Common myeloid progenitor, CD34-positive (primary cell): ENCODE data around the gene UGT1A5.

Source experiments
- CTCF ChIA-PET: fragments of 350-600 bp; sonication (Branson Sonifier 250); formaldehyde crosslinking; loops from one replicate; lab custom pipeline; 2021; ENCODE audit warnings: antibody characterized with exemption; lab: Charles Lee
- POLR2A ChIA-PET: fragments of 350-600 bp; sonication (Branson Sonifier 250); formaldehyde crosslinking; loops from one replicate; lab custom pipeline; 2021; ENCODE audit warnings: antibody characterized with exemption; lab: Charles Lee
- DNase-seq, 3 donors: peaks; one replicate each; pipeline versions ENCODE4 v3.0.0 to v3.0.0-alpha.2; 2013
- H3K27ac ChIP-seq, 2 experiments: 1 replicate in 1 of 2; 2 replicates in 1 of 2; pipeline ENCODE4 v1.7.0; 2013; ENCODE audit warnings: inconsistent platforms in 2 of 2, low read length in 2 of 2, mild to moderate bottlenecking in 2 of 2, low read depth in 1 of 2, moderate library complexity in 1 of 2; ENCODE audit not compliant: severe bottlenecking in 2 of 2, insufficient read depth in 1 of 2, poor library complexity in 1 of 2
- H3K27me3 ChIP-seq, 5 experiments: replicated peaks in 2 of 5; 1 replicate in 3 of 5; 2 replicates in 2 of 5; pipeline versions ENCODE4 v1.6.1 to v1.7.0; 2013; ENCODE audit warnings: low read length in 4 of 5, mild to moderate bottlenecking in 2 of 5, moderate library complexity in 2 of 5, inconsistent platforms in 1 of 5; ENCODE audit not compliant: insufficient read depth in 5 of 5, control insufficient read depth in 4 of 5
- H3K36me3 ChIP-seq, 4 experiments: 1 replicate in 2 of 4; 2 replicates in 2 of 4; pipeline versions ENCODE4 v1.6.1 to v1.7.0; 2013; ENCODE audit warnings: low read length in 3 of 4, control low read depth in 1 of 4, mild to moderate bottlenecking in 1 of 4; ENCODE audit not compliant: control insufficient read depth in 4 of 4, insufficient read depth in 4 of 4
- H3K4me1 ChIP-seq, 4 experiments: 1 replicate in 3 of 4; 2 replicates in 1 of 4; pipeline versions ENCODE4 v1.6.1 to v1.7.1; 2013; ENCODE audit warnings: low read length in 3 of 4, mild to moderate bottlenecking in 3 of 4, control low read depth in 1 of 4, inconsistent platforms in 1 of 4, moderate library complexity in 1 of 4; ENCODE audit not compliant: control insufficient read depth in 4 of 4, insufficient read depth in 4 of 4; ENCODE audit errors: control extremely low read depth in 1 of 4
- H3K4me3 ChIP-seq, 7 experiments: 1 replicate in 4 of 7; 2 replicates in 3 of 7; pipeline versions ENCODE4 v1.5.1 to v1.7.0; 2013; ENCODE audit warnings: mild to moderate bottlenecking in 7 of 7, low read length in 6 of 7, moderate library complexity in 6 of 7, inconsistent platforms in 2 of 7, low read depth in 2 of 7, control low read depth in 1 of 7; ENCODE audit not compliant: insufficient read depth in 4 of 7, control insufficient read depth in 1 of 7; ENCODE audit errors: extremely low read depth in 1 of 7
- H3K9me3 ChIP-seq, 5 experiments: 1 replicate in 4 of 5; 2 replicates in 1 of 5; pipeline versions ENCODE4 v1.6.1 to v1.7.1; 2013; ENCODE audit warnings: low read length in 4 of 5, mild to moderate bottlenecking in 2 of 5, inconsistent platforms in 1 of 5, low read depth in 1 of 5, moderate library complexity in 1 of 5; ENCODE audit not compliant: control insufficient read depth in 4 of 5, insufficient read depth in 2 of 5; ENCODE audit errors: control extremely low read depth in 1 of 5
- WGBS: methylation state at CpG from one replicate; pipeline ENCODE4 v1.1.5; 2013; ENCODE audit not compliant: insufficient coverage; 5-methylcytosine and 5-hydroxymethylcytosine counted together

Gene UGT1A5

GRCh38 chr2:233768076-233768475 is 55.4 kb downstream of the UGT1A5 start:
- DNase-seq: no peak
- no peak overlapping the region for H3K4me3 ChIP-seq
- no peaks in the 10 kb centered on the region for H3K36me3 ChIP-seq
- H3K27me3 ChIP-seq: peaks cover 0 to 24% (median 8%) of the 10 kb centered on the region in 5 experiments
- no peaks in the 10 kb centered on the region for H3K4me1 ChIP-seq
- ChIA-PET POLR2A (no interaction called here), CTCF (no interaction called here)
- H3K9me3 ChIP-seq: no peaks in the 10 kb centered on the region
- H3K27ac ChIP-seq: no peak overlapping the region
- WGBS: 80% methylated on average over 4 of the region's 4 CpGs

GRCh38 chr2:233769260-233769659 is 56.6 kb downstream of the UGT1A5 start:
- Histone ChIP-seq H3K27me3 (peaks cover 0 to 17% (median 4%) of the 10 kb centered on the region in 5 experiments), H3K27ac (no peak overlapping the region), H3K4me1 (no peaks in the 10 kb centered on the region), H3K4me3 (no peak overlapping the region), H3K36me3 (no peaks in the 10 kb centered on the region), H3K9me3 (no peaks in the 10 kb centered on the region)
- WGBS: 91% methylated on average over 7 of the region's 9 CpGs
- DNase-seq: no peak
- CTCF ChIA-PET: no interaction called here
- POLR2A ChIA-PET: no interaction called here

- Histone ChIP-seq H3K4me3 (no peak overlapping the region), H3K4me1 (no peaks in the 10 kb centered on the region), H3K27me3 (peaks cover 0 to 5% (median 2%) of the 10 kb centered on the region in 5 experiments), H3K36me3 (no peaks in the 10 kb centered on the region), H3K9me3 (peaks cover 0 to 8% (median 2%) of the 10 kb centered on the region in 5 experiments), H3K27ac (no peak overlapping the region)
- no peak for DNase-seq
- CTCF ChIA-PET: no interaction called here
- 95% methylated on average over 10 of the region's 16 CpGs for WGBS
- POLR2A ChIA-PET: no interaction called here
These were observed 59.4 kb downstream of the UGT1A5 start for GRCh38 chr2:233772153-233772552.

- peaks cover 0 to 11% (median 2%) of the 10 kb centered on the region in 5 experiments for H3K9me3 ChIP-seq
- whole genome bisulfite sequencing: 77% methylated on average over 5 of the region's 5 CpGs
- H3K27me3 ChIP-seq: peaks cover 0 to 5% (median 2%) of the 10 kb centered on the region in 5 experiments
- POLR2A ChIA-PET: no interaction called here
- H3K4me3 ChIP-seq: no peak overlapping the region
- CTCF ChIA-PET: no interaction called here
- H3K36me3 ChIP-seq: no peaks in the 10 kb centered on the region
- DNase-seq: no peak
- no peaks in the 10 kb centered on the region for H3K4me1 ChIP-seq
- no peak overlapping the region for H3K27ac ChIP-seq
These were observed 59.9 kb downstream of the UGT1A5 start for GRCh38 chr2:233772583-233772982.

GRCh38 chr2:233773854-233774253 is 61.1 kb downstream of the UGT1A5 start:
- Histone ChIP-seq H3K27ac (no peak overlapping the region), H3K4me1 (no peaks in the 10 kb centered on the region), H3K36me3 (no peaks in the 10 kb centered on the region), H3K27me3 (peaks cover 0 to 7% (median 2%) of the 10 kb centered on the region in 5 experiments), H3K4me3 (no peak overlapping the region), H3K9me3 (peaks cover 0 to 11% (median 2%) of the 10 kb centered on the region in 5 experiments)
- no peak for DNase-seq
- ChIA-PET CTCF (no interaction called here), POLR2A (no interaction called here)
- WGBS: 100% methylated on average over 1 of the region's 5 CpGs

GRCh38 chr2:233775414-233775813 is 62.7 kb downstream of the UGT1A5 start:
- no peaks in the 10 kb centered on the region for H3K4me1 ChIP-seq
- H3K27ac ChIP-seq: no peak overlapping the region
- H3K4me3 ChIP-seq: no peak overlapping the region
- 94% methylated on average over 5 of the region's 6 CpGs for WGBS
- peaks cover 0 to 14% (median 2%) of the 10 kb centered on the region in 5 experiments for H3K9me3 ChIP-seq
- POLR2A ChIA-PET: no interaction called here
- no peak for DNase-seq
- peaks cover 0 to 7% (median 2%) of the 10 kb centered on the region in 5 experiments for H3K27me3 ChIP-seq
- H3K36me3 ChIP-seq: no peaks in the 10 kb centered on the region
- CTCF ChIA-PET: no interaction called here

GRCh38 chr2:233778030-233778429 is 65.3 kb downstream of the UGT1A5 start, which contains the start of gene MROH2A:
MROH2A (plus strand) TSS chr2:233778330; CDS start chr2:233779359, 1,029 bp downstream.
- ChIA-PET POLR2A (no interaction called here), CTCF (no interaction called here)
- H3K4me3 ChIP-seq: no peak within 1 kb of the TSS
- 100% methylated on average over 1 of the region's 2 CpGs for WGBS
- H3K27ac ChIP-seq: no peak within 1 kb of the TSS
- no peaks in the 10 kb centered on the region for H3K36me3 ChIP-seq
- DNase-seq: no peak
- H3K4me1 ChIP-seq: no peaks in the 10 kb centered on the region
- H3K9me3 ChIP-seq: peaks cover 0 to 14% (median 2%) of the 10 kb centered on the region in 5 experiments
- peaks cover 0 to 3% (median 0%) of the 10 kb centered on the region in 5 experiments for H3K27me3 ChIP-seq
